ENCODE measurements around the gene COL1A1. TPM values are rescaled to one million over a fixed set of nuclear protein-coding genes. Genes with fewer than 3 reads are reported as not detected.

Gene COL1A1
- polyA plus RNA-seq, 4 donors, result 2.2 to 320 (median 27.2) TPM

- Histone ChIP-seq H3K4me1 (ENCODE audit: control insufficient read depth in 3 of 3, insufficient read depth in 2 of 3, low read depth in 1 of 3, low read length in 2 of 3) (peaks cover 0 to 3% (median 0%) of the 10 kb centered on the region in 3 donors), H3K27me3 (ENCODE audit: control insufficient read depth in 3 of 3, insufficient read depth in 3 of 3, low read length in 3 of 3) (no peaks in the 10 kb centered on the region), H3K9me3 (ENCODE audit: control insufficient read depth in 2 of 2, insufficient read depth in 1 of 2, low read depth in 1 of 2, low read length in 1 of 2) (no peaks in the 10 kb centered on the region), H3K4me3 (ENCODE audit: low read depth in 1 of 3, low read length in 3 of 3) (no peak overlapping the region), H3K36me3 (ENCODE audit: control insufficient read depth in 3 of 3, insufficient read depth in 2 of 3, low read depth in 1 of 3, low read length in 3 of 3) (peaks cover 0 to 38% (median 0%) of the 10 kb centered on the region in 3 donors), H3K27ac (ENCODE audit: low read depth in 1 of 3, low read length in 2 of 3) (peak overlapping the region in 2 of 3 donors; percentile 22 to 42)
- FAIRE-seq (no peak), DNase-seq (peak in 1 of 2 donors; percentile 19)
- WGBS, 3 donors, result 62 to 76% (median 66%) methylated on average over 9 to 12 of the region's 12 CpGs
Observed at GRCh38 chr17:50183421-50183994, 17.9 kb downstream of the COL1A1 start.

DNA sequence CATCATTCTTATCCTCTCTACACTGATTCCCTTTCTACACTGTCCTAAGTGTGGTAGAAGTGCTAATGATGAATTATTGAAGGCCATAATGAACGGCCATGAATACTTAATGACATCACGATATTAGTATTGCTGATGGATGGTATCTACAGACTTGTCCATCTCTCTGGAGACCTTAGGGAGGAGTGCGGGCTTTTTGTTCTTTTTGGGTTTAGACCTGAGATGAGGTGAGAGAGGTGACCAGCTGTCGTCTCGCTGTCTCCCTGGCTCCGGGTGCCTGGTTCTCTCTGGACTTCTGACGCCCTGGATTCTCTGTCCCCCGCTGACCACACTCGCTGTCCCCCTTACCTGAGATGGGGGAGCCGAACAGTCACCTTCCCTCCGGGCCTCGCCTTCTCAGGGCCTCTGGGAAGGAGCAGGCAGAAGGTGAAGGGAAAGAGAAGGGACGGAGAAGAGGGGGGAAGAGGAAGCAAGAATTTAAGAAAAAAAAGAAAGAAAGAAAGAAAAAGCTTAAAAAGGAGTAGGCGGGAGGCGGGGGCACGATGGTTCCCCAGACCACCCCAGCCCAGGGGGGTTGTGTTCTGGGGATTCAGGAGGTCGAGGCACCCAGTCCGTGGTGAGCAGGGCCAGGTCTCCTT, 18.5 kb downstream of the COL1A1 start:
- Histone ChIP-seq H3K27ac (ENCODE audit: low read depth in 1 of 3, low read length in 2 of 3) (peak overlapping the region in 1 of 3 donors; percentile 22), H3K4me3 (ENCODE audit: low read depth in 1 of 3, low read length in 3 of 3) (no peak overlapping the region), H3K4me1 (ENCODE audit: control insufficient read depth in 3 of 3, insufficient read depth in 2 of 3, low read depth in 1 of 3, low read length in 2 of 3) (peaks cover 0 to 9% (median 0%) of the 10 kb centered on the region in 3 donors), H3K27me3 (ENCODE audit: control insufficient read depth in 3 of 3, insufficient read depth in 3 of 3, low read length in 3 of 3) (no peaks in the 10 kb centered on the region), H3K36me3 (ENCODE audit: control insufficient read depth in 3 of 3, insufficient read depth in 2 of 3, low read depth in 1 of 3, low read length in 3 of 3) (peaks cover 0 to 32% (median 0%) of the 10 kb centered on the region in 3 donors), H3K9me3 (ENCODE audit: control insufficient read depth in 2 of 2, insufficient read depth in 1 of 2, low read depth in 1 of 2, low read length in 1 of 2) (no peaks in the 10 kb centered on the region)
- 82 to 95% (median 89%) methylated on average over 18 of the region's 18 CpGs for WGBS, 3 donors
- no peak for DNase-seq
- FAIRE-seq, result no peak

DNA sequence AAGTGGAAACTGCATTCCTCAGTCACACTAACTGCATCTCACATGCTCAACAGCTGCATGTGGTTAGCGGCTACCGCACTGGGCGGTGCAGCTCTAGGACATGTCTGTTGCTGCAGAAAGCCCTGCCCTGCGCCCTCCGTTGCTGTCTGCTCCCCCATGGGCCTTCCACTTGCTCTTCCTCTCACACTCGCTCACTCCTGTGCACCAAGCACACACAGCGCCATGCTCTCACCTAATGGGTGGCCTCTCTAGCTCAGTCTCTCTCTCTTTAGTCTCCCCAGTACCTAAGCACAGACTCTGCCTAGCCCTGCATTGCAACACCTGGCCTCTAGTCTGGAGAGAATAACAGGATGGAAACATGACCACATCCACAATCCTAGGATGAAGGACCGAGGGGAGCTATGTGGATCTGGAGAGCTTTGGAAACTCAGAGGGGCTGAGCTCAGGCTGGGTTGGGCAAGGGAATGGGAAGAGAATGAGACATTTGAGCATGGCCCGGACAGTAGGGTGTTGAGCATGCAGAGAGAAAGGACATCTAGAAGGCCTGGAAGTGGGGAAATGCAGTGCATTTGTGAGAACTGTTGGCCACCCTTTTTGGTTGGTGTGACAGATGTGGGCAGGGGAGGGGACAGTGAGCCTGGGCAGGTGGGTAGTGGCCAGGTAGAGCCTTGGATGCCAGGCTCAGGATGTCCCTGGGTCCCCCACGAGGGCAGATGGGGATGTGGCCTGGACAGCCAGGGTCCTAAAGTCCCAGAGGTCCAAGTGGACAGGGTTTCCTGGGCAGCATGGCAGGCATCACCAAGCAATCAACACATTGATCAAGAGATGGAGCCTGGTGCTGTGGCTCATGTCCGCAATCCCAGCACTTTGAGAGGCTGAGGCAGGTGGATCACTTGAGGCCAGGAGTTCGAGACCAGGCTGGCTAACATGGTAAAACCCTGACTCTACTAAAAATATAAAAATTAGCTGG, 19.6 kb downstream of the COL1A1 start:
- Histone ChIP-seq H3K9me3 (ENCODE audit: control insufficient read depth in 2 of 2, insufficient read depth in 1 of 2, low read depth in 1 of 2, low read length in 1 of 2) (no peaks in the 10 kb centered on the region), H3K4me1 (ENCODE audit: control insufficient read depth in 3 of 3, insufficient read depth in 2 of 3, low read depth in 1 of 3, low read length in 2 of 3) (peaks cover 0 to 15% (median 2%) of the 10 kb centered on the region in 3 donors), H3K4me3 (ENCODE audit: low read depth in 1 of 3, low read length in 3 of 3) (no peak overlapping the region), H3K36me3 (ENCODE audit: control insufficient read depth in 3 of 3, insufficient read depth in 2 of 3, low read depth in 1 of 3, low read length in 3 of 3) (peaks cover 0 to 21% (median 0%) of the 10 kb centered on the region in 3 donors), H3K27me3 (ENCODE audit: control insufficient read depth in 3 of 3, insufficient read depth in 3 of 3, low read length in 3 of 3) (no peaks in the 10 kb centered on the region), H3K27ac (ENCODE audit: low read depth in 1 of 3, low read length in 2 of 3) (no peak overlapping the region)
- DNase-seq (no peak), FAIRE-seq (no peak)
- WGBS, 3 donors, result 74 to 87% (median 86%) methylated on average over 12 of the region's 12 CpGs

- H3K9me3 ChIP-seq (ENCODE audit: control insufficient read depth in 2 of 2, insufficient read depth in 1 of 2, low read depth in 1 of 2, low read length in 1 of 2), result no peaks in the 10 kb centered on the region
- FAIRE-seq (no peak), DNase-seq (no peak)
- peaks cover 0 to 19% (median 2%) of the 10 kb centered on the region in 3 donors for H3K4me1 ChIP-seq (ENCODE audit: control insufficient read depth in 3 of 3, insufficient read depth in 2 of 3, low read depth in 1 of 3, low read length in 2 of 3)
- peaks cover 0 to 14% (median 0%) of the 10 kb centered on the region in 3 donors for H3K36me3 ChIP-seq (ENCODE audit: control insufficient read depth in 3 of 3, insufficient read depth in 2 of 3, low read depth in 1 of 3, low read length in 3 of 3)
- no peak overlapping the region for H3K27ac ChIP-seq (ENCODE audit: low read depth in 1 of 3, low read length in 2 of 3)
- H3K4me3 ChIP-seq (ENCODE audit: low read depth in 1 of 3, low read length in 3 of 3), result no peak overlapping the region
- H3K27me3 ChIP-seq (ENCODE audit: control insufficient read depth in 3 of 3, insufficient read depth in 3 of 3, low read length in 3 of 3), result no peaks in the 10 kb centered on the region
- WGBS, 3 donors, result 88 to 93% (median 89%) methylated on average over 13 of the region's 13 CpGs
Observed at GRCh38 chr17:50181144-50181543, 20.3 kb downstream of the COL1A1 start.

- no peak for DNase-seq
- H3K4me3 ChIP-seq (ENCODE audit: low read depth in 1 of 3, low read length in 3 of 3), result no peak overlapping the region
- no peak for FAIRE-seq
- no peaks in the 10 kb centered on the region for H3K9me3 ChIP-seq (ENCODE audit: control insufficient read depth in 2 of 2, insufficient read depth in 1 of 2, low read depth in 1 of 2, low read length in 1 of 2)
- no peaks in the 10 kb centered on the region for H3K27me3 ChIP-seq (ENCODE audit: control insufficient read depth in 3 of 3, insufficient read depth in 3 of 3, low read length in 3 of 3)
- peaks cover 0 to 24% (median 2%) of the 10 kb centered on the region in 3 donors for H3K4me1 ChIP-seq (ENCODE audit: control insufficient read depth in 3 of 3, insufficient read depth in 2 of 3, low read depth in 1 of 3, low read length in 2 of 3)
- H3K27ac ChIP-seq (ENCODE audit: low read depth in 1 of 3, low read length in 2 of 3), result no peak overlapping the region
- peaks cover 0 to 9% (median 0%) of the 10 kb centered on the region in 3 donors for H3K36me3 ChIP-seq (ENCODE audit: control insufficient read depth in 3 of 3, insufficient read depth in 2 of 3, low read depth in 1 of 3, low read length in 3 of 3)
- WGBS, 3 donors, result 86 to 89% (median 88%) methylated on average over 12 of the region's 12 CpGs
Observed at GRCh38 chr17:50180620-50181019, 20.8 kb downstream of the COL1A1 start.

GRCh38 chr17:50180111-50180510, 21.3 kb downstream of the COL1A1 start:
- FAIRE-seq (no peak), DNase-seq (no peak)
- Histone ChIP-seq H3K4me1 (ENCODE audit: control insufficient read depth in 3 of 3, insufficient read depth in 2 of 3, low read depth in 1 of 3, low read length in 2 of 3) (peaks cover 0 to 29% (median 2%) of the 10 kb centered on the region in 3 donors), H3K4me3 (ENCODE audit: low read depth in 1 of 3, low read length in 3 of 3) (no peak overlapping the region), H3K27ac (ENCODE audit: low read depth in 1 of 3, low read length in 2 of 3) (no peak overlapping the region), H3K9me3 (ENCODE audit: control insufficient read depth in 2 of 2, insufficient read depth in 1 of 2, low read depth in 1 of 2, low read length in 1 of 2) (no peaks in the 10 kb centered on the region), H3K27me3 (ENCODE audit: control insufficient read depth in 3 of 3, insufficient read depth in 3 of 3, low read length in 3 of 3) (no peaks in the 10 kb centered on the region), H3K36me3 (ENCODE audit: control insufficient read depth in 3 of 3, insufficient read depth in 2 of 3, low read depth in 1 of 3, low read length in 3 of 3) (peaks cover 0 to 5% (median 0%) of the 10 kb centered on the region in 3 donors)
- 89 to 95% (median 92%) methylated on average over 3 to 4 of the region's 4 CpGs for WGBS, 3 donors

DNA sequence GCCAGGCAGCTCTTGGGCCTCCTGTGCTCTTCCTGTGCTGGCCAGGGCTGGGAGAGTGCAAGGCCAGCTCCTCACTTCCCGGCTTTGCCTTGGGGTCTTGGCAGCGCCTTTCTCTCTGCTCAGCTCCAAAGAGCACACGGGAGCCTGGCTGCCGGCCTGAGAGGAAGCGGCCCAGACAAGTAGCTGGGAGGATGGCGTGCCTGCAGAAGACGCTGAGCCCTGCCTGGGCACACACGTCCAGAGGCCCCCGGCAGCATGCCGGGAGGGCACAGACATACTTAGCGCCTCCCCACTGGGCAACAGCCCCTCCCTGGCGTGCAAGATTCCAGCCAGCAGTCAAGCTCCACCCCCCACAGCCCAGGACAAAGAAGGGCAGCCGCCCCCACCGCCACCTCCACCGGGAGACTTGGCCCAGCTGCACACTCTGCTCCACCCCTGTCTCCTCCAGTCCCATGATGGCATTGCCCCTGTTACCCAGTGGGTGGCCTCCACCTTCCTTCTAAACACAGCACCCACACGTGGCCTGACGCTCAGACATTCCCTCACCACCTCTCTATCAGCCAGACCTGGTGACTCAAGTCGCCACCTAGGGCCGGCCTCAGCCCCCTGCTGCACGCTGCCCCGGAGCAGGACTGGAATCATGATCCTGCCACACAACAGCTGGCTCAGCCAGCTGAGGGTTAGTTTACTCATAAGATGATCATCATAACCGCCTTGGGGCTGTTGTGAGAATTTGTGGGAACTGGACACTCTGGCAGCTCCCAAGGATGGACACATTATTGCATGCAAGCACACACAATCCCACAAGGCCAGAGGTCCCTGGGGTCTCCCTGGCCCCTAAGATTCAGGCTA, 23.2 kb downstream of the COL1A1 start:
- Histone ChIP-seq H3K36me3 (ENCODE audit: control insufficient read depth in 3 of 3, insufficient read depth in 2 of 3, low read depth in 1 of 3, low read length in 3 of 3) (no peaks in the 10 kb centered on the region), H3K4me3 (ENCODE audit: low read depth in 1 of 3, low read length in 3 of 3) (peak overlapping the region in 1 of 3 donors; percentile 0), H3K27me3 (ENCODE audit: control insufficient read depth in 3 of 3, insufficient read depth in 3 of 3, low read length in 3 of 3) (no peaks in the 10 kb centered on the region), H3K4me1 (ENCODE audit: control insufficient read depth in 3 of 3, insufficient read depth in 2 of 3, low read depth in 1 of 3, low read length in 2 of 3) (peaks cover 0 to 36% (median 2%) of the 10 kb centered on the region in 3 donors), H3K27ac (ENCODE audit: low read depth in 1 of 3, low read length in 2 of 3) (peak overlapping the region in 2 of 3 donors; percentile 50 to 71), H3K9me3 (ENCODE audit: control insufficient read depth in 2 of 2, insufficient read depth in 1 of 2, low read depth in 1 of 2, low read length in 1 of 2) (no peaks in the 10 kb centered on the region)
- FAIRE-seq, result no peak
- 6 to 13% (median 6%) methylated on average over 21 to 22 of the region's 22 CpGs for WGBS, 3 donors
- DNase-seq, result peak; percentile 76 to 91

Measured in small intestine (tissue), 7 donors.